ENCODE results near the gene DENND1A.

DNA sequence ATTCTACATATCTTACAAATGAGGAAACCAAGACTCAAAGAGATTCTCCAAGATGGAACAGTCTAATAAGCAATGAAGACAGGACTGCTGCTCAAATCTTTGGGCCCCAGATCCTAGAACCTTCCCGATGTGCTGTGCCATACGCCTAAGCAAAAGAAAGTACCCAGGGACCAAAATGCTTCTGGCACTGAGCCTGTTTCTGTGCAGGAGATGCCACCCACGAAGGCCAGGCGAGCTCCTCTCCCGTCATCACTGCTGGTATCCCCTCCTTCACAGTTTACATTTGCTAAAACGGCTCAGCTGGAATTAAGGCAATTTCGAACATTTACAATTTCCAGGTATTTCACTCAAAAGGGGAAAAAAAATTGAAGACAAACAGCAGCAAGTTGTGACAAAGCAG is 277.5 kb downstream of the DENND1A start:
- no peak for TF ChIP-seq EZH2 (IDR thresholded peaks at IDR 0.05; ENCODE audit: insufficient read depth, low read length)
- TF ChIP-seq, protein P1, sequence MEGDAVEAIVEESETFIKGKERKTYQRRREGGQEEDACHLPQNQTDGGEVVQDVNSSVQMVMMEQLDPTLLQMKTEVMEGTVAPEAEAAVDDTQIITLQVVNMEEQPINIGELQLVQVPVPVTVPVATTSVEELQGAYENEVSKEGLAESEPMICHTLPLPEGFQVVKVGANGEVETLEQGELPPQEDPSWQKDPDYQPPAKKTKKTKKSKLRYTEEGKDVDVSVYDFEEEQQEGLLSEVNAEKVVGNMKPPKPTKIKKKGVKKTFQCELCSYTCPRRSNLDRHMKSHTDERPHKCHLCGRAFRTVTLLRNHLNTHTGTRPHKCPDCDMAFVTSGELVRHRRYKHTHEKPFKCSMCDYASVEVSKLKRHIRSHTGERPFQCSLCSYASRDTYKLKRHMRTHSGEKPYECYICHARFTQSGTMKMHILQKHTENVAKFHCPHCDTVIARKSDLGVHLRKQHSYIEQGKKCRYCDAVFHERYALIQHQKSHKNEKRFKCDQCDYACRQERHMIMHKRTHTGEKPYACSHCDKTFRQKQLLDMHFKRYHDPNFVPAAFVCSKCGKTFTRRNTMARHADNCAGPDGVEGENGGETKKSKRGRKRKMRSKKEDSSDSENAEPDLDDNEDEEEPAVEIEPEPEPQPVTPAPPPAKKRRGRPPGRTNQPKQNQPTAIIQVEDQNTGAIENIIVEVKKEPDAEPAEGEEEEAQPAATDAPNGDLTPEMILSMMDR (IDR thresholded peaks at IDR 0.05; ENCODE audit: insufficient read depth, low read depth, low read length) = no peak

Data from astrocyte (in vitro differentiated cells and primary cell).